ENCODE data around the gene POU2F2. TPM values are rescaled to one million over a fixed set of nuclear protein-coding genes. Genes with fewer than 3 reads are reported as not detected.

The POU2F2 gene
- 11.6 and 17.3 TPM in 2 replicates for total RNA-seq

DNA sequence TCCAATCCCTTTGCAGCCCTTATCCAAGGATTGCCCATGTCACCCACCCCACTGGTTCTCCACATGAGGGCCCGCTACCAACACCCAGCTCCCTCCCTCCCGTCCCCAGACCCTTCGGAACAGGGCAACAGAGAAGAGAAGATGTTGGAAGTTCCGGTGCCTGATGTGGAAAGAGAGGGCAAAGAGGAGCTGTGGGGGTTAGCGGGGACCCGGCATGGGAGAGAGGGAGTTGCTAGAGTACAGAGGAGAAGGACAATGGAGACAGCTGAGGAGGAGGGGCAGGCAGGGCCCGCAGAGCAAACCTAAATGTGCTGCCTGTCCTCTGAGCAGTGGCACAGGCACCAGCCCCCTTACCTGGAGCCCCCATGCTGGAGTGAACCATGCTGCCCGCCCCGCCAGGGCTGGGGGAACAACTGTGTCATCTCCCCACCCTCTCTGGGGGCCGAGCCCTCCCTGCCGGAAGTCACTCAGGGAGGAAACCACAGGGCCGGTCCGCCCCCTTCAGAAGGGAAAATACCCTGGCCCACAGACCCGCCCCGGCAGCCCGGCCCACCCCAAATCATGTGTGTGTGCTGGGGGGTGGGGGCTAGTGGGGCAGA is at the start of gene POU2F2:
POU2F2 (minus strand) TSS at position 417 of the 599 bp plus-strand sequence; CDS start at position 382, 35 bp downstream.

DNA sequence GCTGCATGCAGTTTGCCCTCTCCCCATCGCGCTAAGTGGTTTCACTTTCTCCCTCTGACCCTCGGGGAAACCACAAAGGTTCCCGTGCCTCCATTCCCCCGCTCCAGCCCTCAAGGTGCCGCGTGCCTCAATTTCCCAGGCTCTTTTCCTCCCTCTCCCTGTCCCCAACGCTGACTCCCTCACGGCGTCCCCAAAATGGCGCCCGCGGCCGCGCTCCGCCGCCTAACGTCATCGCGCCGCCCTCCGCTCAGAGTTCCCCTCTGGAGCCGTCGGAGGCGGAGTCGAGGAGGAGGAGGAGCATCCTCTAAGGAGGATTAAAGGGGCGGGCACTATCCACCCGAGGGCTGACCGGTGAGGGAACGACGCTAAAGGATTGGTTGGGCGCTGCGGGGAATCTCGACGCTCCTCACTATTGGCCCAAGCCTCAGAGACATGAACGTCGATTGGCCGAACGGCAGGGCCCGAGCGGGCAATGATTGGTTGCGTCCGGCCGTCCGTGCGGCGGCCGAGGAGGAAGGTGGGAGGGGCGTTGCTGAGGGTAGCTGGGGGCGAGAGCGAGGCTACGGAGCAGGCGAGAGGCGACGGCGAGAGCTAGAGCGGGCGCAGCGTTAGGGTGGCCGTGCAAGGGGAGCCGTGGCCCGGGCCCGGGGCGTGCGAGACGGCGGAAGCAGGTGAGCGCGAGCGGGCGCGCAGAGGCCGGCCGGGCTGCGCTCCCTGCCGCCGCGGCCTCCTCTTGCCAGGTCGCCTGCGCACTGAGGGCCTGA is 56.4 kb downstream of the POU2F2 start, which contains the start of gene ZNF574:
ZNF574 (plus strand) TSS at position 551 of the 764 bp plus-strand sequence. CDS start 2,441 bp downstream, outside the sequence.

DNA sequence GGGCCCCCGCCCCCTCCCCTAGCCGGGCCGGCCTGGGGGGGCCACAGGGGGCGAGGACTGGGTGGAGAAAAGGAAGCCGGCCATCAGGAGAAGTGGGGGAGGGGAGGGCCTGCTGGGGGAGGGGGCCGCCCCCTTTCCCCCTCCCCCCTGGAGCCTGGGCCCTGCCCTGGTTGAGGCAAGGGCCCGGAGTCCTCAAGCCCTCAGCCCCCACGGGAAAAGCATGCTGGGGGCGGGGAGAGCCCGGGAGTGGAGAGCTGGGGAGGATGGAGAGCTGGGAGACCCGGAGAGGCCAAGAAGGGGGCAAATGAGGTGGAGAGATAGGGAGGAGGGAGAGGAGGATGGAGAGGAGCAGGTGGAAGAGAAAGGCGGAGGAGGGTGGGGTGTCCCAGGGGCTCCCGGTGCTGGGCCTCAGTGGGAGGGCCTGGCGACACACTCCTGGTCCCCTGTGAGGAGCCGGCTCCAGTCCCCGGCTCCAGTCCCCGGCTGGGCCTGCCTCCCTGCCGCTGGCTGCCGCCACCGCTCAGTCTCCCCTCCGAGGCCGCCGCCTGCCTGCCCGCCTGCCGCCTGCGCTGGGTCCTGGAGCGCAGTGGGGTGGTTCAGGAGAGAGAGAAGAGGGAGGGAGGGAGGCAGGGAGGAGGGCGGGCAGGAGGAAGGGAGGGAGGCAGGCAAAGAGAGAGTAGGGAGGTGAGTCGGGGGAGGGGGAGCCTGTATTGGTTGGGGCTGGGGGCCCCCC is 62.5 kb downstream of the POU2F2 start, which contains the start of gene GRIK5:
GRIK5 (minus strand) TSS at position 588 of the 733 bp plus-strand sequence. CDS start 4,436 bp downstream, outside the sequence.

Small RNA genes within 50 kb of the gene (small RNA-seq; reads per million reads assigned to genes)
- gene MIR4323 (ENCODE audit: low replicate concordance) = not detected

Other genes with a start within 250 kb of the POU2F2 start
- gene ARHGEF1, start 249.3 kb downstream of the POU2F2 start, total RNA-seq = 40.9 and 68.7 TPM in 2 replicates
- gene ERFL, start 204.0 kb downstream of the POU2F2 start, total RNA-seq = under 0.01 TPM in 1 of 2 replicates, not detected in the other
- gene RABAC1, start 173.1 kb downstream of the POU2F2 start, total RNA-seq = 127 and 236 TPM in 2 replicates
- gene ATP1A3, start 138.2 kb downstream of the POU2F2 start, total RNA-seq = not detected in 2 replicates
- gene GRIK5, start 62.2 kb downstream of the POU2F2 start, total RNA-seq = under 0.01 TPM in 1 of 2 replicates, not detected in the other
- gene ZNF574, start 56.3 kb downstream of the POU2F2 start, total RNA-seq = 13.6 and 32.6 TPM in 2 replicates
- gene DEDD2, start 85.2 kb upstream of the POU2F2 start, total RNA-seq = 29.2 and 39.0 TPM in 2 replicates
- 18.2 and 23.0 TPM in 2 replicates for gene ZNF526, start 87.9 kb upstream of the POU2F2 start, total RNA-seq
- 23.2 and 33.4 TPM in 2 replicates for gene GSK3A, start 110.2 kb upstream of the POU2F2 start, total RNA-seq
- 19.5 and 39.9 TPM in 2 replicates for gene ERF, start 122.7 kb upstream of the POU2F2 start, total RNA-seq
- gene CIC, start 136.8 kb upstream of the POU2F2 start, total RNA-seq = 38.5 and 41.5 TPM in 2 replicates
- gene PRR19, start 169.7 kb upstream of the POU2F2 start, total RNA-seq = 0.22 and 0.86 TPM in 2 replicates
- 27.8 and 31.2 TPM in 2 replicates for gene PAFAH1B3, start 170.2 kb upstream of the POU2F2 start, total RNA-seq
- gene TMEM145, start 180.9 kb upstream of the POU2F2 start, total RNA-seq = not detected in 2 replicates
- gene MEGF8, start 193.2 kb upstream of the POU2F2 start, total RNA-seq = 17.0 and 24.1 TPM in 2 replicates

Data from placental pericyte (primary cell).